Heart left ventricle (tissue), 16 donors: ENCODE results near the gene TMEM250. TPM values are rescaled to one million over a fixed set of nuclear protein-coding genes. Genes with fewer than 3 reads are reported as not detected.

Source experiments
- ATAC-seq, 4 donors: fragments of 200-7000 bp; cut with Tn5 transposase; one replicate each; pipeline ENCODE4 v1.9.1; 2020 to 2022; ENCODE audit warnings: moderate library complexity in 4 of 4, mild to moderate bottlenecking in 3 of 4, moderate number of reproducible peaks in 1 of 4
- DNase-seq, 5 donors: peaks; one replicate each; pipeline ENCODE4 v3.0.0-alpha.2; 2020
- H3K27ac ChIP-seq, 12 donors: fragments of 200-600 bp; sonication (generic) in 4 of 12; one replicate each; pipeline versions ENCODE4 v1.5.0 to v1.8.0; 2016 to 2022; ENCODE audit warnings: mild to moderate bottlenecking in 2 of 12
- H3K27me3 ChIP-seq, 9 donors: fragments of 200-600 bp; sonication (generic) in 2 of 9; one replicate each; pipeline versions ENCODE4 v1.5.1 to v1.8.0; 2016 to 2022; ENCODE audit warnings: mild to moderate bottlenecking in 3 of 9
- H3K36me3 ChIP-seq, 9 donors: fragments of 200-600 bp; sonication (generic) in 2 of 9; one replicate each; pipeline versions ENCODE4 v1.5.0 to v1.8.0; 2018 to 2022; ENCODE audit warnings: mild to moderate bottlenecking in 2 of 9
- H3K4me1 ChIP-seq, 12 donors: fragments of 200-600 bp; sonication (generic) in 4 of 12; one replicate each; pipeline versions ENCODE4 v1.5.0 to v1.8.0; 2016 to 2022; ENCODE audit warnings: mild to moderate bottlenecking in 3 of 12
- H3K4me3 ChIP-seq, 12 donors: fragments of 200-600 bp; sonication (generic) in 4 of 12; one replicate each; pipeline versions ENCODE4 v1.5.0 to v1.8.0; 2017 to 2022; ENCODE audit warnings: mild to moderate bottlenecking in 9 of 12, moderate library complexity in 4 of 12
- H3K9me3 ChIP-seq, 12 donors: fragments of 200-600 bp; sonication (generic) in 4 of 12; one replicate each; pipeline versions ENCODE4 v1.5.0 to v1.8.0; 2016 to 2022; ENCODE audit warnings: mild to moderate bottlenecking in 1 of 12
- CTCF ChIP-seq, 12 donors: fragments of 200-600 bp; sonication (generic) in 4 of 12; IDR thresholded peaks; one replicate each; pipeline versions ENCODE4 v1.5.0 to v1.8.0; 2018 to 2022; ENCODE audit warnings: antibody characterized with exemption in 12 of 12, mild to moderate bottlenecking in 5 of 12
- POLR2A ChIP-seq, 2 donors: fragments of 450-650 bp; IDR thresholded peaks; one replicate each; pipeline ENCODE4 v1.6.1; 2017; ENCODE audit warnings: antibody characterized with exemption in 2 of 2, mild to moderate bottlenecking in 2 of 2, moderate library complexity in 2 of 2
- WGBS, 4 donors: extraction: QIAGEN DNeasy Blood & Tissue Kit in 2 of 4; methylation state at CpG; one replicate each; pipeline versions ENCODE4 v1.1.5 to v1.1.7; 2013 to 2018; 5-methylcytosine and 5-hydroxymethylcytosine counted together
- intact Hi-C, 10 donors: fragments of 100-400 bp; cut with DNase I; formaldehyde crosslinking; loops; one replicate each; pipeline versions ENCODE4 v1.11.1 to v1.14.2; 2022
- polyA plus RNA-seq, 2 donors: library from polyadenylated mRNA; stranded (reverse); fragments of 200-250 nt; gene quantifications; one replicate each; pipeline ENCODE4 v1.2.3, GENCODE V29; 2013
- total RNA-seq, 9 donors: library from RNA; depleted of rRNA in 2 of 9; stranded (reverse); fragments of >200 nt in 2 of 9; fragmentation: NEBNext Ultra II Directional in 3 of 9; extraction: Animal tissue kit (Norgen Biotek cat#: 25700) in 3 of 9; gene quantifications; one replicate each; pipeline versions ENCODE4 v1.1.0 to v1.2.4, GENCODE V29; 2016 to 2023
- donor health status: ischemic (EF 13 %, LVEDD 7.1; RV severe dilation, severe dysfunction).
- donor health status: healthy with polysubstance abuse.
- donor health status: DM: no; HTN: yes; CAD: no.
- donor health status: DM: no; HTN: no; CAD: no.
- donor health status: ischemic (EF 25% LVEDD 6.9; RV normal size, moderate dysfunction).
- donor health status: ischemic (EF 25% LVEDD 5.7; RV mildly dilated, moderate dysfunction).
- donor health status: healthy.
- donor health status: DM: yes; HTN: yes; CAD: no.
- donor health status: ischemic (EF 35%, LVEDD 5.7; RV mildly dilated, moderate dysfunction).
- donor health status: nonischemic (EF 11% LVEDD 7.7; RV severe dilation, severe dysfunction).
- donor health status: DM: yes; HTN: yes; CAD: no.
- donor health status: PGD.
- donor health status: ischemic (EF 29% LVEDD 5.4; RV normal size, mild dysfunction).
- donor health status: nonischemic (EF 23%, LVEDD 6.1; RV moderate dilation, normal function).

Gene TMEM250
- total and polyA plus RNA-seq, 11 donors: 11.6 to 37.0 (median 19.9) TPM

- Histone ChIP-seq H3K4me1 (peaks cover 18 to 83% (median 75%) of the 10 kb centered on the region in 12 donors), H3K4me3 (no peak overlapping the region), H3K27me3 (no peaks in the 10 kb centered on the region), H3K9me3 (no peaks in the 10 kb centered on the region), H3K36me3 (no peaks in the 10 kb centered on the region), H3K27ac (peak overlapping the region in 11 of 12 donors; percentile 62 to 99 (median 98))
- intact Hi-C loops: loop anchor here in 1 of 10 donors (2.0 kb wide), 1 partner anchor 26 kb away; the partner anchor contains the start of gene TMEM250
- TF ChIP-seq CTCF (IDR thresholded peaks at IDR 0.05): no peak
- TF ChIP-seq POLR2A (IDR thresholded peaks at IDR 0.05): no peak
- peak in 3 of 5 donors; percentile 22 to 49 (median 36) for DNase-seq
- 81 to 91% (median 88%) methylated on average over 10 of the region's 10 CpGs for WGBS, 4 donors
- ATAC-seq: no peak
Observed at GRCh38 chr9:136092353-136092650, 26.4 kb downstream of the TMEM250 start.

DNA sequence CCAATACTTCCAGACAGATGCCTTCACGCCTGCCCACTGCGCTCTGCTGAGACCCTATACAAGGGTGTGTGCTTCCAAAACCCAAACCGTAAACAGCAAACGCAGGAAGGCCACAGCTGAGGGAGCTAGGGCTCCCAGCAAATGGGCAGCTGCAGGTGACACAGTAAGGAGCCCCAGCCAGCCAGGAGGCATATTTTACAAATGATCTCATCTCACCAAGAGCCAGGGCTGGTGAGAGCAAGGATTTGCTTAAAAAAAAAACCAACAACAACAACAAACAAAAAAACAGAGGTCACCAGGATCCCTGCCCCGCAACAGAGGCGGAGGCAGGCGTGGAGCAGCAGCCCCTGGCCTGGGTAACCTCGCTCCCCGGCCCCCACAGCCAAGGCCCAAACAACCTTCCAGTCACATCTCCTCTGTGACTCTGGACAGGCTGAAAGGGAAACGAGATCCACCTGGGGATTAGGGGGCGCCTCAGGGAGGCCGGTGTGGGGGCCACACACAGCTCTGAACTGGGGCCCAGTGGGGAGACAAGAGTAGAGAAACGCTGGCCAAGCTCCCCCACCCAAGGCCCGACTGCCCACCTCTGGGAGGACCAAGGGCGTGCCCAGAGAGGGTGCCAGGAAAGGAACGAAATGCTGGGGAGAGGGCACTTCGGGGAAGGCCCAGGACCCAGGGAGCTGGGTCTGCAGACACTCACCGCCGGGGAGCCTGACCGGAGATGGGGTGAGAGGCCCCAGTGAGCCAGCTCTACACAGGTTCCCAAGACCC lies 26.9 kb downstream of the TMEM250 start:
- WGBS, 4 donors: 71 to 80% (median 76%) methylated on average over 17 to 20 of the region's 20 CpGs
- Histone ChIP-seq H3K4me1 (peaks cover 22 to 88% (median 80%) of the 10 kb centered on the region in 12 donors), H3K27ac (peak overlapping the region; percentile 55 to 99 (median 98)), H3K9me3 (no peaks in the 10 kb centered on the region), H3K27me3 (no peaks in the 10 kb centered on the region), H3K4me3 (peak overlapping the region in 4 of 12 donors; percentile 7 to 31 (median 14)), H3K36me3 (no peaks in the 10 kb centered on the region)
- DNase-seq (peak in 3 of 5 donors; percentile 18 to 57 (median 23)), ATAC-seq (no peak)
- intact Hi-C loops: loop anchor here in 2 of 10 donors (2.0 kb wide), 2 partner anchors 27 to 31 kb away; partner anchors contain the start of gene TMEM250 (in 1 of the 2)
- TF ChIP-seq CTCF (IDR thresholded peaks at IDR 0.05) (no peak), POLR2A (IDR thresholded peaks at IDR 0.05) (no peak)

GRCh38 chr9:136090768-136091581 lies 27.7 kb downstream of the TMEM250 start:
- TF ChIP-seq CTCF (IDR thresholded peaks at IDR 0.05) (no peak), POLR2A (IDR thresholded peaks at IDR 0.05) (no peak)
- no peaks in the 10 kb centered on the region for H3K9me3 ChIP-seq
- H3K4me3 ChIP-seq: peak overlapping the region in 7 of 12 donors; percentile 3 to 31 (median 8)
- DNase-seq (peak; percentile 62 to 86 (median 69)), ATAC-seq (peak; percentile 1 to 49 (median 16))
- peak overlapping the region; percentile 55 to 99 (median 98) for H3K27ac ChIP-seq
- H3K36me3 ChIP-seq: no peaks in the 10 kb centered on the region
- no peaks in the 10 kb centered on the region for H3K27me3 ChIP-seq
- intact Hi-C loops: loop anchor here in 1 of 10 donors (2.0 kb wide), 1 partner anchor 32 kb away; no protein-coding TSS in a partner anchor
- 50 to 60% (median 56%) methylated on average over 10 to 22 of the region's 22 CpGs for WGBS, 4 donors
- peaks cover 19 to 89% (median 84%) of the 10 kb centered on the region in 12 donors for H3K4me1 ChIP-seq
